Right hindlimb (tissue), 1 donor: ENCODE data around the gene SPRY1.

ENCODE experiments used
- DNase-seq: peaks from one replicate; pipeline ENCODE4 v3.0.0-alpha.2; 2018

Gene SPRY1

GRCh38 chr4:123446865-123447474 is 50.4 kb downstream of the SPRY1 start:
- DNase-seq = no peak

- DNase-seq = no peak
These were observed 52.8 kb downstream of the SPRY1 start for GRCh38 chr4:123449362-123449761.

- no peak for DNase-seq
These were observed 53.2 kb downstream of the SPRY1 start for GRCh38 chr4:123449780-123450179.

GRCh38 chr4:123450393-123450792 is 53.8 kb downstream of the SPRY1 start:
- DNase-seq = no peak

- no peak for DNase-seq
These were observed 56.0 kb downstream of the SPRY1 start for GRCh38 chr4:123452616-123453015.

- no peak for DNase-seq
These were observed 56.6 kb downstream of the SPRY1 start for GRCh38 chr4:123453061-123453680.
